Endothelial cell of umbilical vein (primary cell): Measurements from ENCODE around the gene AQR. TPM values are rescaled to one million over a fixed set of nuclear protein-coding genes. Genes with fewer than 3 reads are reported as not detected.

Experiments used
- BruUV-seq: library from RNA; stranded (reverse); fragments of 400-500 nt; replicated peaks from 2 replicates; lab custom pipeline; 2021; lab: Mats Ljungman, UMichigan
- CTCF ChIA-PET: fragments of 300-600, 350-600 bp; sonication (Branson Sonifier 250); formaldehyde crosslinking; loops from one replicate; lab custom pipeline; 2021; ENCODE audit warnings: antibody characterized with exemption, inconsistent platforms; lab: Charles Lee
- POLR2A ChIA-PET: fragments of 300-600, 350-600 bp; sonication (Branson Sonifier 250); formaldehyde crosslinking; loops from one replicate; lab custom pipeline; 2021; ENCODE audit warnings: antibody characterized with exemption, inconsistent platforms; lab: Charles Lee
- DNase-seq: peaks from one replicate; pipeline ENCODE4 v3.0.0-alpha.2; 2011; ENCODE audit warnings: low read depth, low spot score
- FAIRE-seq: peaks from 2 replicates; lab custom pipeline; 2011; peaks lifted over from hg19 to GRCh38; lab: Jason Lieb, UNC
- H2AFZ ChIP-seq: 2 replicates; pipeline ENCODE4 v1.6.0; 2012; ENCODE audit warnings: low read depth, low read length, control low read depth, inconsistent platforms
- H3K27ac ChIP-seq: 2 replicates; pipeline ENCODE4 v1.5.1; 2011; ENCODE audit warnings: low read depth, mild to moderate bottlenecking, control low read depth, low read length, moderate library complexity; ENCODE audit not compliant: insufficient read depth
- H3K27me3 ChIP-seq, 2 experiments: 2 replicates each; pipeline versions ENCODE4 v1.6.0 to v1.6.1; 2011; ENCODE audit warnings: low read length in 2 of 2, mixed read lengths in 1 of 2; ENCODE audit not compliant: control insufficient read depth in 2 of 2, insufficient read depth in 2 of 2
- H3K36me3 ChIP-seq, 2 experiments: 2 replicates in 1 of 2; 3 replicates in 1 of 2; pipeline ENCODE4 v1.5.1; 2011; ENCODE audit warnings: low read length in 2 of 2, mild to moderate bottlenecking in 1 of 2, moderate library complexity in 1 of 2; ENCODE audit not compliant: control insufficient read depth in 2 of 2, insufficient read depth in 2 of 2; ENCODE audit errors: extremely low read depth in 1 of 2
- H3K4me1 ChIP-seq: 3 replicates; pipeline ENCODE4 v1.5.1; 2011; ENCODE audit warnings: mild to moderate bottlenecking, low read length; ENCODE audit not compliant: control insufficient read depth, insufficient read depth; ENCODE audit errors: extremely low read depth
- H3K4me2 ChIP-seq: 2 replicates; pipeline ENCODE4 v1.6.1; 2011; ENCODE audit warnings: low read length, control low read depth, mixed read lengths; ENCODE audit not compliant: insufficient read depth
- H3K4me3 ChIP-seq, 3 experiments: fragments of 200-600 bp in 1 of 3; sonication (generic), shearing (Covaris generic) in 1 of 3; replicated peaks in 1 of 3; 2 replicates each; pipeline ENCODE4 v1.5.1; 2011 to 2016; ENCODE audit warnings: control low read depth in 3 of 3, low read length in 3 of 3, mild to moderate bottlenecking in 2 of 3, inconsistent platforms in 1 of 3, low read depth in 1 of 3, moderate library complexity in 1 of 3; ENCODE audit not compliant: insufficient read depth in 1 of 3
- H3K79me2 ChIP-seq: 2 replicates; pipeline ENCODE4 v1.6.0; 2012; ENCODE audit warnings: low read length, inconsistent platforms; ENCODE audit not compliant: control insufficient read depth, insufficient read depth
- H3K9ac ChIP-seq: replicated peaks from 2 replicates; pipeline ENCODE3; 2011; ENCODE audit warnings: low read length, control low read depth; ENCODE audit not compliant: insufficient read depth; ENCODE audit errors: extremely low read depth
- H3K9me1 ChIP-seq: replicated peaks from 3 replicates; pipeline ENCODE4 v1.6.0; 2011; ENCODE audit warnings: mild to moderate bottlenecking, low read length; ENCODE audit not compliant: control insufficient read depth, insufficient read depth; ENCODE audit errors: extremely low read depth
- H3K9me3 ChIP-seq: replicated peaks from 2 replicates; pipeline ENCODE4 v1.5.1; 2012; ENCODE audit warnings: low read length, inconsistent platforms; ENCODE audit not compliant: control insufficient read depth, insufficient read depth
- H4K20me1 ChIP-seq: replicated peaks from 2 replicates; pipeline ENCODE3; 2011; ENCODE audit warnings: mild to moderate bottlenecking, low read length; ENCODE audit not compliant: control insufficient read depth, insufficient read depth; ENCODE audit errors: extremely low read depth
- EZH2 ChIP-seq: IDR thresholded peaks from 2 replicates; pipeline ENCODE4 v1.6.1; 2012; ENCODE audit warnings: borderline replicate concordance, low read depth, mild to moderate bottlenecking, moderate library complexity, low read length, inconsistent platforms; ENCODE audit not compliant: severe bottlenecking
- FOS ChIP-seq: IDR thresholded peaks from 2 replicates; pipeline ENCODE4 v1.6.1; 2011; ENCODE audit warnings: mild to moderate bottlenecking, low read length, moderate library complexity, borderline replicate concordance; ENCODE audit not compliant: insufficient read depth
- GATA2 ChIP-seq: IDR thresholded peaks from 2 replicates; pipeline ENCODE4 v1.7.0; 2011; ENCODE audit warnings: low read depth, mild to moderate bottlenecking, moderate library complexity, mixed read lengths, low read length; ENCODE audit not compliant: insufficient read length, insufficient read depth
- JUN ChIP-seq: IDR thresholded peaks from 2 replicates; pipeline ENCODE4 v1.6.1; 2011; ENCODE audit warnings: borderline replicate concordance, low read depth; ENCODE audit not compliant: insufficient read length, insufficient read depth
- MAX ChIP-seq: IDR thresholded peaks from 2 replicates; pipeline ENCODE4 v1.6.1; 2011; ENCODE audit not compliant: insufficient read depth, insufficient read length
- MYC ChIP-seq: IDR thresholded peaks from one replicate; pipeline ENCODE4 v1.6.1; 2011; ENCODE audit warnings: mild to moderate bottlenecking, low read depth, low read length
- POLR2A ChIP-seq: IDR thresholded peaks from 2 replicates; pipeline ENCODE4 v1.6.1; 2012; ENCODE audit warnings: low read depth, mild to moderate bottlenecking, control low read depth, low read length
- dilution Hi-C: fragments of 300-500 bp; cut with MboI; formaldehyde crosslinking; loops from one replicate; pipeline ENCODE4 v1.15.0; 2019; ENCODE audit warnings: low sequenced_read_pairs; ENCODE audit not compliant: extremely low pct_ligation_motif_present
- intact Hi-C: fragments of 100-400 bp; cut with micrococcal nuclease; formaldehyde crosslinking; loops from one replicate; pipeline ENCODE4 v1.10.0; 2022
- polyA plus RNA-seq, 4 experiments: library from polyadenylated mRNA; depleted of rRNA in 3 of 4; stranded (reverse) in 3 of 4; unstranded in 1 of 4; fragments of >200 nt; gene quantifications; 2 replicates each; pipeline versions ENCODE4 v1.2.1 to v1.2.3, GENCODE V29; 2011 to 2012; ENCODE audit warnings: missing spikeins in 1 of 4
- total RNA-seq: library from RNA; stranded (reverse); gene quantifications from 2 replicates; pipeline ENCODE4 v1.2.3, GENCODE V29; 2021

The AQR gene
- total and polyA plus RNA-seq, 2 donors (not counting 3 experiments of a cell fraction or from before 2014, with no cell fraction given), result 18.7 to 37.5 TPM

DNA sequence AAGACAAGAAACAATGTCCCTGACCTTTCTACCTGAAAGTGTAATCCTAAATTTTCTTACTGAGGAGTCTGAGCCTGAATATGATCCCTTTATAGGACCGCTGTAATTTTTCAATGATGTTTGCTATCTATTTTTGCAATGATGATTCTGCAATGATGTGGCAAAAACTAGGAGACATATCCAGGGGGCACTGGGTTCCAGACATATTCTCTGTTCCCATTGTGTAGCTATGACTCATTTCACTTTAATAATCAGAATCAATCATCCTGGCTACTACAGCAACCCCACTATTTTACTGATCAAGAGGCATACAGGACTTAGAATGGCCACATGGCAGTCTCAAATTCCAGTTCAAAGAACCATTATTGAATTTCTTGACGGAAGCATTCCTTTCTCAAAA lies 85.9 kb downstream of the AQR start:
- H4K20me1 ChIP-seq, result no peaks in the 10 kb centered on the region
- ChIA-PET CTCF (interaction anchor here (1.3 kb wide), 1 partner anchor 261 kb away, joined by 5 read pairs; no protein-coding TSS in a partner anchor), POLR2A (no interaction called here)
- no peak overlapping the region for H3K9ac ChIP-seq
- H3K79me2 ChIP-seq, result no peaks in the 10 kb centered on the region
- no peaks in the 10 kb centered on the region for H3K9me3 ChIP-seq
- peaks cover 2 to 9% of the 10 kb centered on the region in 2 experiments for H3K36me3 ChIP-seq
- FAIRE-seq (no peak), DNase-seq (no peak)
- H3K4me3 ChIP-seq, result no peak overlapping the region
- no TSS peak for BruUV-seq
- TF ChIP-seq MYC (no peak), JUN (no peak), GATA2 (no peak), FOS (peak; percentile 32), EZH2 (no peak), MAX (no peak)
- H3K9me1 ChIP-seq, result no peaks in the 10 kb centered on the region
- no peaks in the 10 kb centered on the region for H3K4me1 ChIP-seq
- no peaks in the 10 kb centered on the region for H3K27me3 ChIP-seq
- no peak overlapping the region for H2AFZ ChIP-seq
- dilution Hi-C loops (no loop called here), intact Hi-C loops (no loop called here)
- H3K27ac ChIP-seq, result no peak overlapping the region
- no peak overlapping the region for H3K4me2 ChIP-seq

- CTCF ChIA-PET, result interaction anchor here (1.3 kb wide), 1 partner anchor 261 kb away, joined by 5 read pairs; no protein-coding TSS in a partner anchor
- Histone ChIP-seq H3K4me2 (no peak overlapping the region), H3K9ac (no peak overlapping the region), H3K4me3 (no peak overlapping the region), H3K36me3 (peaks cover 2 to 9% of the 10 kb centered on the region in 2 experiments), H3K4me1 (no peaks in the 10 kb centered on the region), H3K79me2 (no peaks in the 10 kb centered on the region), H3K9me3 (no peaks in the 10 kb centered on the region), H3K27ac (no peak overlapping the region), H2AFZ (no peak overlapping the region), H3K9me1 (no peaks in the 10 kb centered on the region), H4K20me1 (no peaks in the 10 kb centered on the region), H3K27me3 (no peaks in the 10 kb centered on the region)
- TF ChIP-seq POLR2A, result no peak
- dilution Hi-C loops (no loop called here), intact Hi-C loops (no loop called here)
- POLR2A ChIA-PET, result no interaction called here
- DNase-seq, result no peak
- BruUV-seq, result no TSS peak
- FAIRE-seq, result no peak
These were observed 86.5 kb downstream of the AQR start for GRCh38 chr15:34883042-34883441.
